HK-2 (cell line): ENCODE results near the gene POGK.
A peak's percentile ranks its signal among the peaks of the same experiment; 100 is the strongest.
"Not testable (repeated sequence)": the region's sequence is repeated elsewhere in the genome, so short reads cannot be mapped to it uniquely, and the experiment has no call there.

Experiments used
- DNase-seq: peaks from one replicate; pipeline ENCODE4 v3.0.0-alpha.2; 2018; ENCODE audit not compliant: unreplicated experiment

POGK gene

GRCh38 chr1:166855558-166855957 is 16.3 kb downstream of the POGK start:
- DNase-seq = no peak

GRCh38 chr1:166857995-166858394 is 18.7 kb downstream of the POGK start:
- no peak for DNase-seq

GRCh38 chr1:166858726-166859419 is 19.6 kb downstream of the POGK start:
- no peak for DNase-seq

- no peak for DNase-seq
These were observed 20.3 kb downstream of the POGK start for GRCh38 chr1:166859597-166859996.

GRCh38 chr1:166865926-166866325 is 26.7 kb downstream of the POGK start:
- DNase-seq = no peak

- DNase-seq = no peak
These were observed 29.4 kb downstream of the POGK start for GRCh38 chr1:166868639-166869038.

GRCh38 chr1:166869318-166870099 is 30.2 kb downstream of the POGK start:
- DNase-seq = no peak

GRCh38 chr1:166870584-166870983 is 31.3 kb downstream of the POGK start:
- DNase-seq = no peak

- DNase-seq = no peak
These were observed 35.2 kb downstream of the POGK start for GRCh38 chr1:166874464-166874863.

- DNase-seq = no peak
These were observed 36.0 kb downstream of the POGK start for GRCh38 chr1:166875302-166875733.

GRCh38 chr1:166875734-166876539 is 36.7 kb downstream of the POGK start, which contains the start of gene TADA1:
Gene TADA1 (minus strand): TSS chr1:166876264. CDS start chr1:166876233, 31 bp downstream.
- DNase-seq = peak; percentile 98

- no peak for DNase-seq
These were observed 37.2 kb downstream of the POGK start for GRCh38 chr1:166876540-166876838.

- not testable (repeated sequence) for DNase-seq
These were observed 39.1 kb downstream of the POGK start for GRCh38 chr1:166878173-166878917.

GRCh38 chr1:166882893-166883292 is 43.6 kb downstream of the POGK start:
- DNase-seq = no peak

- no peak for DNase-seq
These were observed 44.9 kb downstream of the POGK start for GRCh38 chr1:166884040-166884642.

GRCh38 chr1:166884971-166885370 is 45.7 kb downstream of the POGK start:
- DNase-seq = no peak

GRCh38 chr1:166888373-166889111 is 49.3 kb downstream of the POGK start:
- DNase-seq = no peak

- DNase-seq = no peak
These were observed 50.5 kb downstream of the POGK start for GRCh38 chr1:166889776-166890175.

- no peak for DNase-seq
These were observed 56.5 kb downstream of the POGK start for GRCh38 chr1:166895766-166896165.

- DNase-seq = no peak
These were observed 60.5 kb downstream of the POGK start for GRCh38 chr1:166899769-166900168.

- no peak for DNase-seq
These were observed 61.7 kb downstream of the POGK start for GRCh38 chr1:166900987-166901386.
